Ovary (tissue), 9 donors: ENCODE data around the gene SLFN5. TPM values are rescaled to one million over a fixed set of nuclear protein-coding genes. Genes with fewer than 3 reads are reported as not detected.
A peak's percentile ranks its signal among the peaks of the same experiment; 100 is the strongest.

Experiments used
- DNase-seq, 5 donors: peaks; one replicate each; pipeline ENCODE4 v3.0.0-alpha.2; 2019 to 2020
- H3K27ac ChIP-seq, 2 donors: fragments of 200-600 bp; one replicate each; pipeline versions ENCODE4 v1.5.1 to v1.8.0; 2019 to 2022
- H3K27me3 ChIP-seq: fragments of 200-600 bp; one replicate; pipeline ENCODE4 v1.8.0; 2022
- H3K36me3 ChIP-seq: fragments of 200-600 bp; sonication (generic); one replicate; pipeline ENCODE4 v1.5.1; 2019
- H3K4me1 ChIP-seq: one replicate; pipeline ENCODE4 v1.8.1; 2013; ENCODE audit warnings: mild to moderate bottlenecking, moderate library complexity; ENCODE audit not compliant: insufficient read depth
- H3K4me3 ChIP-seq: fragments of 200-600 bp; sonication (generic); one replicate; pipeline ENCODE4 v1.5.1; 2017
- H3K9me3 ChIP-seq, 2 donors: fragments of 200-600 bp in 1 of 2; sonication (generic) in 1 of 2; one replicate each; pipeline versions ENCODE4 v1.5.1 to v1.8.1; 2013 to 2019; ENCODE audit warnings: mild to moderate bottlenecking in 1 of 2, moderate library complexity in 1 of 2
- EP300 ChIP-seq: sonication (generic); formaldehyde crosslinking; IDR thresholded peaks from one replicate; pipeline ENCODE4 v1.6.1; 2017; ENCODE audit warnings: antibody characterized with exemption
- POLR2A ChIP-seq: fragments of 450-650 bp; IDR thresholded peaks from one replicate; pipeline ENCODE4 v1.6.1; 2017; ENCODE audit warnings: antibody characterized with exemption, mild to moderate bottlenecking, moderate library complexity
- WGBS, 3 donors: extraction: QIAGEN DNeasy Blood & Tissue Kit in 1 of 3; methylation state at CpG; one replicate each; pipeline versions ENCODE4 v1.1.5 to v1.1.7; 2013 to 2017; 5-methylcytosine and 5-hydroxymethylcytosine counted together
- intact Hi-C, 4 donors: fragments of 100-400 bp; cut with DNase I; formaldehyde crosslinking; loops; one replicate each; pipeline versions ENCODE4 v1.11.0 to v1.15.1; 2022 to 2023
- polyA plus RNA-seq, 2 donors: library from polyadenylated mRNA; stranded (reverse); fragments of 200-250 nt in 1 of 2; fragments of 350-450 nt in 1 of 2; fragmentation: Illumina TruSeq in 1 of 2; extraction: RNeasy Lipid Tissue Mini Kit (QIAGEN cat#74804) in 1 of 2; gene quantifications; one replicate each; pipeline ENCODE4 v1.2.3, GENCODE V29; 2013 to 2014
- total RNA-seq, 7 donors: library from RNA; depleted of rRNA in 2 of 7; stranded (reverse); fragments of >200 nt in 2 of 7; fragmentation: NEBNext Ultra II Directional in 3 of 7; extraction: Animal tissue kit (Norgen Biotek cat#: 25700) in 3 of 7; gene quantifications; one replicate each; pipeline versions ENCODE4 v1.1.0 to v1.2.4, GENCODE V29; 2016 to 2023
- TF ChIP-seq, protein P1 (sequence below), 3 donors: fragments of 450-650 bp in 2 of 3; fragments of 200-600 bp in 1 of 3; IDR thresholded peaks; one replicate each; pipeline versions ENCODE4 v1.5.1 to v1.8.0; 2016 to 2022; ENCODE audit warnings: antibody characterized with exemption in 3 of 3, mild to moderate bottlenecking in 1 of 3
- donor health status: DM: no; HTN: no; CAD: no; lungs with moderate emphysema.
- donor health status: DM: no; HTN: no; CAD: no.
- donor health status: Bipolar disorder and iron deficiency.
- donor health status: DM: yes; HTN: yes; CAD: no.
- donor health status: DM: no; HTN: no; CAD: no.
- donor health status: DM: yes; HTN: yes; CAD: no.

Gene SLFN5
- total and polyA plus RNA-seq, 9 donors = 4.5 to 22.7 (median 17.9) TPM

DNA sequence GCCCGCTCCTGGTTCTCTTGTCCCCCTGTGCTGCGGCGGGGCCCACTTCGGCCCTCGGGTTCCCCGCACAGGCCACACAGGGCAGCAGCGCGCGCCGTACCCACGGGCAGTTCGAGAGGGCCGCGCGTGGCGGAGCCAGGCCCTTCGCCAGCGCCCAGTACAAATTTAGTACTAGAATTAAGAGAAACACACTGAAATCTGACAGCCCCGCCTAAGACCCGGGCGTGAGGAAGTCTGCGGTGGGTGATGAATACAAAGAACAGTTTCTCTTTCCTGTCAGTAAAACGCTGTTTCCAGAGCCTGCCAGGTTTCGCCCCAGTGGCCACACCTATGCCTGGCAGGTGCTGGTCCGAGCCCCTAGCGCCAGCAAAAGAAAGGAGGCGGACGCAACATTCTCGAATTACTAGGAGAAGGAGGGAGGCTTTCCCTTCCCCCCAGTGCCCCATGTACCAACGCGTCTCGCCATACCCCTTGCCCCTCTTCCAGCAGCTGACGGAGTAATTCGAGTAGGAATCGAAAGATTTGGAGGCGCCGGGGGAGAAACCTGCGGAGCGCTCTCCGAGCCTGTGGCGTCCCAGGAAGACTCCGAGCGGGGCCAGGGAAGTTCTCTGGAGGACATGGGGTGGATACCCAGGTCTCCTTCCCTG, 591 bp upstream of the SLFN5 start:
- TF ChIP-seq, protein P1, sequence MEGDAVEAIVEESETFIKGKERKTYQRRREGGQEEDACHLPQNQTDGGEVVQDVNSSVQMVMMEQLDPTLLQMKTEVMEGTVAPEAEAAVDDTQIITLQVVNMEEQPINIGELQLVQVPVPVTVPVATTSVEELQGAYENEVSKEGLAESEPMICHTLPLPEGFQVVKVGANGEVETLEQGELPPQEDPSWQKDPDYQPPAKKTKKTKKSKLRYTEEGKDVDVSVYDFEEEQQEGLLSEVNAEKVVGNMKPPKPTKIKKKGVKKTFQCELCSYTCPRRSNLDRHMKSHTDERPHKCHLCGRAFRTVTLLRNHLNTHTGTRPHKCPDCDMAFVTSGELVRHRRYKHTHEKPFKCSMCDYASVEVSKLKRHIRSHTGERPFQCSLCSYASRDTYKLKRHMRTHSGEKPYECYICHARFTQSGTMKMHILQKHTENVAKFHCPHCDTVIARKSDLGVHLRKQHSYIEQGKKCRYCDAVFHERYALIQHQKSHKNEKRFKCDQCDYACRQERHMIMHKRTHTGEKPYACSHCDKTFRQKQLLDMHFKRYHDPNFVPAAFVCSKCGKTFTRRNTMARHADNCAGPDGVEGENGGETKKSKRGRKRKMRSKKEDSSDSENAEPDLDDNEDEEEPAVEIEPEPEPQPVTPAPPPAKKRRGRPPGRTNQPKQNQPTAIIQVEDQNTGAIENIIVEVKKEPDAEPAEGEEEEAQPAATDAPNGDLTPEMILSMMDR (IDR thresholded peaks at IDR 0.05) = no peak
- TF ChIP-seq EP300 (no peak), POLR2A (no peak)
- Histone ChIP-seq H3K27me3 (no peaks in the 10 kb centered on the region), H3K36me3 (no peaks in the 10 kb centered on the region), H3K27ac (peak overlapping the region; percentile 40 to 88), H3K4me1 (peaks cover 7% of the 10 kb centered on the region), H3K4me3 (peak overlapping the region; percentile 53), H3K9me3 (no peaks in the 10 kb centered on the region)
- peak; percentile 37 to 60 (median 56) for DNase-seq
- 1 to 2% (median 1%) methylated on average over 41 to 43 of the region's 43 CpGs for WGBS, 3 donors
- intact Hi-C loops = no loop called here

DNA sequence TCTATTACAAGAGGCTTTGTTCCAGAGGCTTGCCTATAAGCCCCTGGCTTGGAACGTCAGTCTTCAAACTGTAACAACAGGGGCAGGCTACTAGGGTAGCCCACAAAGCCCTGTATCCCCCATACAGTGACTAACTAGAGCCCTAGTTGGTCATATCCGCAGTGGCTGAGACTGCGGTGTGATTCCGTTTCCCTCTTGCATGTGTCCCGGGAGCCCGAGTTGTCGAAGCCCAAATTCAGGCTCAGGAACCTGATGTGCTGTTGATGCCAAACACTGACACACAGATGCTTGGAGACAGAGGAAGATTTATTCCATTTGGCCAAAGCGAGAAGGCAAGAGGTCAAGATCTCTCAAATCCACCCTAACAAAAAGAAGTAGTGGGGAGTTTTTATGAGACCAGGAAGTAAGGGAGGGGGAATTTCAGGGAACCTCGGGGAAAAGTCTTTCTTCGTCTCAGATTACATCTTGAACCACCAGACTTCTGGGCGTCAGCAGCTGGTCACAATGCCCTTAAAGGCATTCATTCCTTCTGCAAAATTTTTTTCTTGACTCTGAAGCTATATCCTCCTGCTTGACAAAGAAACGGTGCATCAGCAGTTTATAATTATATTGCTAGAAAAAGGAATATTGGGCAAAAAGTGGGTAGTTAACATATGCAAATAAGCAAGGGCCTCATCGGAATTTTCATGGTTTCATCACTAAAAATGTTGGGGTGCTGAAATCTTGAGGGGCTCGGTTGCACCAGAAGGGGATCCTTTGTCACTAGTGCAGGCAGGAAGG, 879 bp downstream of the SLFN5 start:
- Histone ChIP-seq H3K36me3 (no peaks in the 10 kb centered on the region), H3K27me3 (no peaks in the 10 kb centered on the region), H3K4me3 (peak overlapping the region; percentile 53), H3K9me3 (no peaks in the 10 kb centered on the region), H3K4me1 (peaks cover 7% of the 10 kb centered on the region), H3K27ac (peak overlapping the region; percentile 78 to 88)
- DNase-seq = peak; percentile 40 to 63 (median 48)
- intact Hi-C loops = no loop called here
- TF ChIP-seq EP300 = no peak
- TF ChIP-seq, protein P1 (IDR thresholded peaks at IDR 0.05) = no peak
- TF ChIP-seq POLR2A = no peak
- WGBS, 3 donors = 2 to 4% (median 2%) methylated on average over 14 of the region's 14 CpGs

DNA sequence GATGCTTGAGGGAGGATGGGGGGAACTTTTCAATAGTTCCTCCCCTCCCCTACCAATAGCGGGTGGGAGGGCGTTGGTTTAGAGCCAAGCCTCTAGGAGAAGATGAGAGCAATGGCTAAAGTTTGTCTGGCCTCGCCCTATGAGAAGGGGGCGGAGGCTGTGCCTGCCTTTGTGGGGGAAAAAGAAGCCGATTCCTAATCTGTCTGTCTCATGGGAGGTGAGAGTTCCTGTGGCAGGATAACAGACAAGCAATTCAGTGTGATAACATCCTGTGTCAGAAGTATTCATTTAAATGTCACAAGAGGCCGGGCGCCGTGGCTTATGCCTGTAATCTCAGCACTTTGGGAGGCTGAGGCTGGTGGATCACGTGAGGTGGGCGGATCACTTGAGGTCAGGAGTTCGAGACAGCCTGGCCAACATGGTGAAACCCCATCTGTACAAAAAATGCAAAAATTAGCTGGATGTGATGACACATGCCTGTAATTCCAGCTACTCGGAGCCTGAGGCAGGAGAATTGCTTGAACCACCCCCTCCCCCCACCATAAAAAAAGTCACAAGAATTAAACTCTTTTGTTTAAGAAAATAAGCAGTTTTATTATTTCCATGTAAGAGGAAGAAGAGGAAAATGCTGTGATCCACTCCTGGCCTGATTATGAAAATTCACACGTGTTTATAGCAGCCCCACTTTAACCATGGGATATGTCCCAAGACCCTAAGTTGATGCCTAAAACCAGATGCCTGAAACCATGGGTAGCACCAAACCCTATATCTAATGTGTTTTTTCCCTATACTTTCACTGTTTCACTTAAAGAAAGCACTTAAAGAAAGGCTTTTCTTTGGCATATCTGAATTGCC, 1.7 kb downstream of the SLFN5 start:
- H3K4me3 ChIP-seq = peak overlapping the region; percentile 53
- peak overlapping the region in 1 of 2 donors; percentile 88 for H3K27ac ChIP-seq
- DNase-seq = peak; percentile 33 to 65 (median 50)
- TF ChIP-seq POLR2A (no peak), EP300 (peak; percentile 22)
- TF ChIP-seq, protein P1 (IDR thresholded peaks at IDR 0.05) = no peak
- WGBS, 3 donors = 10 to 27% (median 14%) methylated on average over 13 of the region's 13 CpGs
- H3K36me3 ChIP-seq = no peaks in the 10 kb centered on the region
- H3K9me3 ChIP-seq = no peaks in the 10 kb centered on the region
- no peaks in the 10 kb centered on the region for H3K27me3 ChIP-seq
- peaks cover 7% of the 10 kb centered on the region for H3K4me1 ChIP-seq
- intact Hi-C loops = no loop called here

DNA sequence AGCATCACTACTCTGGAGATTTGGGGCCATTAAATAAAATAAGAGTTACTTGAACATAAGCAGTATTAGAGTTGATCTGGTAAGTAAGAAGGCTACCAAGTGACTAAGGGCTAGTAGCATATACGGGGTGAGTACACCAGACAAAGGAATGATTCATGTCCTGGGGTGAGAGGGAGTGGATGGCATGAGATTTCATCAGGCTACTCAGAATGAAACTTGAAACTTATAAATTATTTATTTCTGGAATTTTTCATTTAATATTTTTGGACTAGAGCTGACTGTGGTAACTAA, 2.3 kb downstream of the SLFN5 start:
- H3K4me1 ChIP-seq = peaks cover 7% of the 10 kb centered on the region
- H3K9me3 ChIP-seq = no peaks in the 10 kb centered on the region
- H3K4me3 ChIP-seq = no peak overlapping the region
- TF ChIP-seq EP300 = no peak
- no peak for TF ChIP-seq POLR2A
- TF ChIP-seq, protein P1 (IDR thresholded peaks at IDR 0.05) = no peak
- no peaks in the 10 kb centered on the region for H3K36me3 ChIP-seq
- no peak overlapping the region for H3K27ac ChIP-seq
- no peak for DNase-seq
- 51 to 69% (median 63%) methylated on average over 1 of the region's 1 CpG for WGBS, 3 donors
- H3K27me3 ChIP-seq = no peaks in the 10 kb centered on the region
- intact Hi-C loops = no loop called here
